Cardiac muscle cell (in vitro differentiated cells and primary cell): ENCODE results near the gene BRD4. TPM values are rescaled to one million over a fixed set of nuclear protein-coding genes. Genes with fewer than 3 reads are reported as not detected.
A peak's percentile ranks its signal among the peaks of the same experiment; 100 is the strongest.

Source experiments
- DNase-seq, 2 donors: peaks; one replicate each; pipeline versions ENCODE4 v3.0.0 to v3.0.0-alpha.2; 2010 to 2017; ENCODE audit warnings: low read depth in 1 of 2, low spot score in 1 of 2
- H3K27ac ChIP-seq: fragments of 200-600 bp; sonication (generic); 2 replicates; pipeline ENCODE4 v1.5.1; 2016
- H3K27me3 ChIP-seq: fragments of 200-600 bp; sonication (generic); 2 replicates; pipeline ENCODE4 v1.6.0; 2016; ENCODE audit warnings: control low read depth
- H3K36me3 ChIP-seq: fragments of 200-600 bp; sonication (generic); 2 replicates; pipeline ENCODE4 v1.5.1; 2016; ENCODE audit warnings: control low read depth
- H3K4me1 ChIP-seq: fragments of 200-600 bp; sonication (generic); 2 replicates; pipeline ENCODE4 v1.8.1; 2017; ENCODE audit warnings: low read depth, mild to moderate bottlenecking, mixed run types
- H3K4me3 ChIP-seq: fragments of 200-600 bp; sonication (generic); 2 replicates; pipeline ENCODE4 v1.5.1; 2016; ENCODE audit warnings: mild to moderate bottlenecking
- H3K9me3 ChIP-seq: fragments of 200-600 bp; sonication (generic); 2 replicates; pipeline ENCODE4 v1.5.1; 2017; ENCODE audit warnings: low read depth, mild to moderate bottlenecking, control low read depth
- polyA plus RNA-seq: library from polyadenylated mRNA; unstranded; fragments of >200 nt; fragmentation: Nextera tagmentation; extraction: Ambion mirVana; gene quantifications from 2 replicates; pipeline ENCODE4 v1.2.1, GENCODE V29; 2016
- total RNA-seq: library from RNA; depleted of rRNA; stranded (reverse); fragments of >200 nt; gene quantifications from 2 replicates; pipeline ENCODE4 v1.2.3, GENCODE V29; 2016
- TF ChIP-seq, protein P1 (sequence below): IDR thresholded peaks from 2 replicates; pipeline ENCODE4 v1.5.1; 2012; ENCODE audit warnings: low read depth, mild to moderate bottlenecking, low read length

BRD4 gene
- total and polyA plus RNA-seq, 2 experiments from 2014 or later: 42.5 to 86.1 TPM

DNA sequence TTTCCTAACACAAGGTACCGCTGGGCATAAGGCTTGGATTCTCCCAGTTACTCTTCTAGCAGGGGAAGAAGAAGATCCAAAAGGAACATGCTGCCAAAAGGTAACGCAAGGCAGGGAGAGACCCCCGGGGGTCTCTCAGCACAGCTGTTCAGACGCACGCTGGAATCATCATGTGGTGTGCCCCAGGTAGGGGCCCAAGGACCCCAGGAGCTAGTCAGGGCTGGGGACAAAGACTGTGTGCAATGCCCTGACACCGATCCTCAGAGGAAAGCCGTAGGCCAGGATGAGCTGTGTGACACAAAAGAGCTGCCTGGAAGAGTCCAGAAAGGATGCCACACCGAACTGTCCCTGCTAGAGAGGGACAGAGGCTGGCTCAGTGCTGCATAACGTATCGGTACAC is 77.8 kb downstream of the BRD4 start:
- Histone ChIP-seq H3K27ac (no peak overlapping the region), H3K27me3 (no peaks in the 10 kb centered on the region), H3K4me1 (no peaks in the 10 kb centered on the region), H3K4me3 (no peak overlapping the region), H3K36me3 (peaks cover 66% of the 10 kb centered on the region), H3K9me3 (no peaks in the 10 kb centered on the region)
- no peak for DNase-seq
- TF ChIP-seq, protein P1, sequence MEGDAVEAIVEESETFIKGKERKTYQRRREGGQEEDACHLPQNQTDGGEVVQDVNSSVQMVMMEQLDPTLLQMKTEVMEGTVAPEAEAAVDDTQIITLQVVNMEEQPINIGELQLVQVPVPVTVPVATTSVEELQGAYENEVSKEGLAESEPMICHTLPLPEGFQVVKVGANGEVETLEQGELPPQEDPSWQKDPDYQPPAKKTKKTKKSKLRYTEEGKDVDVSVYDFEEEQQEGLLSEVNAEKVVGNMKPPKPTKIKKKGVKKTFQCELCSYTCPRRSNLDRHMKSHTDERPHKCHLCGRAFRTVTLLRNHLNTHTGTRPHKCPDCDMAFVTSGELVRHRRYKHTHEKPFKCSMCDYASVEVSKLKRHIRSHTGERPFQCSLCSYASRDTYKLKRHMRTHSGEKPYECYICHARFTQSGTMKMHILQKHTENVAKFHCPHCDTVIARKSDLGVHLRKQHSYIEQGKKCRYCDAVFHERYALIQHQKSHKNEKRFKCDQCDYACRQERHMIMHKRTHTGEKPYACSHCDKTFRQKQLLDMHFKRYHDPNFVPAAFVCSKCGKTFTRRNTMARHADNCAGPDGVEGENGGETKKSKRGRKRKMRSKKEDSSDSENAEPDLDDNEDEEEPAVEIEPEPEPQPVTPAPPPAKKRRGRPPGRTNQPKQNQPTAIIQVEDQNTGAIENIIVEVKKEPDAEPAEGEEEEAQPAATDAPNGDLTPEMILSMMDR: no peak

DNA sequence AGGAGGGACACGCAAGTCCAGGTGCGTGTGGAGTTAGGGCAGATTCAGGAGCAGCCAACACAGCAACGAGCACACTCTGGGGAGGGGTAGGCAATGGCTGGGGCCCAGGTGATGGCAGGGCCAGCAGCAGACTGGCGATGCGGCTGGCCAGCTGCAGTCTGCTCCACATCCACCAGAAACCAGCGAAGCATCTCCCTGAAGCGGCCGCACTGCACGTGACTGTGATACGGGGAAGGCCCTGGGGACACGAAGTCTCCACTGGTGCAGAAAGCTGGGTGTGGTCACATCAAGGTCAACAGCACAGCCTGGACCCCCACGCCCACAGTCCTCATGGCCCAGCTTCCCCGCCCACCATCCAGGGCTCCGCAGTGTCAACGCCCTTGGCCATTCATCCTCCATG is 78.8 kb downstream of the BRD4 start:
- no peak for DNase-seq
- no peaks in the 10 kb centered on the region for H3K27me3 ChIP-seq
- H3K36me3 ChIP-seq: peaks cover 60% of the 10 kb centered on the region
- no peak overlapping the region for H3K27ac ChIP-seq
- H3K9me3 ChIP-seq: no peaks in the 10 kb centered on the region
- TF ChIP-seq, protein P1: no peak
- no peaks in the 10 kb centered on the region for H3K4me1 ChIP-seq
- no peak overlapping the region for H3K4me3 ChIP-seq

DNA sequence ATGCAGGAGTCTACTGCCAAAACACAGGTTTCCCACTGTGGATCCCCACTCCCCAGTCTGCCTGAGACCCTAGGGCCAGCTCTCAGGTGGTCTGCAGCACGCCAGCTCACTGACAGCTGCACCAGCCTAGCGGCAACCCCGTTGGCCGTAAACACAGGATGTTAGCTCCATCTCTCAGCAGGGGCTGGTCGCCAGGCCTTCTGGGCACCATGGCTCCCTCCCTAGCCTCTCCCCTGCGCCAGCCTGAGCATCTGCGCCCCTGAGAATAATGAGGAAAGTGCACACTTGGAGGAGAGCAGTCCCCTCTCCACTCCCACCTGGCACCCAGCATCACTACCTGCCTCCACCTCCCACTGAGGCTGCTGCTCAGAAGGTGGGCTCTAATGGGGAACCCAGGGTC is 79.3 kb downstream of the BRD4 start:
- DNase-seq: no peak
- no peaks in the 10 kb centered on the region for H3K27me3 ChIP-seq
- H3K4me1 ChIP-seq: no peaks in the 10 kb centered on the region
- TF ChIP-seq, protein P1: no peak
- no peak overlapping the region for H3K4me3 ChIP-seq
- H3K36me3 ChIP-seq: peaks cover 58% of the 10 kb centered on the region
- no peaks in the 10 kb centered on the region for H3K9me3 ChIP-seq
- H3K27ac ChIP-seq: no peak overlapping the region

DNA sequence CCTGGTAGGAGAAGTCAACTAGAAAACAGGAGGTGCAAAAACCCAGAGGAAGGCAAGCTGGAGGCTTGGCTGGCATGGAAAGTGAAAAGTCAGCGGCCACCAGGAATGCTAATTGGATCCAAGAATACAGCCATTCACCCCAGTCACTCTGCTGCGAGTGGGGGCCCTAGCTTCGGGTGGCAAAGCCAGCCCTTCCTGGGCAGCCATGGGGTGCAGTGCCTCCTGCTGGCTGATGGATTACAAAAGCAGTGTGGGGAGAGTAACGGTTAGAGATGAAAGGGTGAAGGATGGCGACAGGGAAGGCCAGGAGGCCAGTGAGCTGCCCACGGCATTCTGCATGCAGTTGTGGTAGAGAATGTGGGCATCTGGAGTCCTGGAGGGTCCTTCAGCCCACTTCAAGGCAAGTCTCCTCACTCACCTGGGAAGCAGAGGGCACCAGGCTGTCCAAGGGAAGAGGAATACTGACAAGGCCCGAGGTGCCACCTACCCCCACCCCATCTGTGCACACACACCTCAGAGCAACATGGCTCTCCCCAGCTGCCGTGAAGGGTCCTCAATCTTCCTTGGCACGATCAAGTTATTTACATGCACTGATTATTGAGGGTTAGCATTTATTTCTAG is 79.8 kb downstream of the BRD4 start:
- Histone ChIP-seq H3K9me3 (no peaks in the 10 kb centered on the region), H3K27ac (peak overlapping the region; percentile 84), H3K27me3 (no peaks in the 10 kb centered on the region), H3K4me3 (no peak overlapping the region), H3K4me1 (no peaks in the 10 kb centered on the region), H3K36me3 (peaks cover 58% of the 10 kb centered on the region)
- DNase-seq: peak in 1 of 2 donors; percentile 50
- TF ChIP-seq, protein P1: peak; percentile 60

DNA sequence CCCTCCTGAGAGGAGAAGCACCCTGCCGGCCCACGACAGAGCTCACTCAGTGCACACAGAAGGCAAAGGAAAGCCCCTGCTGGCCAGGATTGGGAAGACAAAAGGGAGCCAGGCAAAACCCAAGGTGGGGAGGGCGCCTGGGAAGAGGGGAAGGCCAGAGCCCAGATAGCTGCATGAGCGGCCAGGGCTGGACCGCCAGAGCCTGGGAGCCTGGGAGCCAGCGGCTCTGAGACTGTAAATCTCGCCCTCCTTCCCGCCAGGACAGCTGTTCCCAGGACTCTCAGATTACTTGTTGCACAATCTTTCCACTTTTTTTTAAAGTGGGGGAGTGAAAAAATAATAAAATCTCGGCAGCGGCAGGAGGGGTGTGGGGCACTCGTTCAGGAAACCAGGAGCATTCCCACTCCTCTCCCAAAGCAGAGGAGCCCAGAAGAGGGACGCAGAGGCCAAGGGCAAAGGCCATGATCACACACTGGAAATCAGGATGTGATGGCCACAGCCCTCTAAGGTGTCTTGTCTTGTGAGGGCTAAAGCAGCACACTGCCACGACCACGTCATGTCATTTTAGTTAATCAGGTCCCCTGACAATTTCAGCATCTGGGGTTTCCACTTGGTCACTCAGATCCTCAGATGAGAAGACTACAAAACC is 80.5 kb downstream of the BRD4 start:
- TF ChIP-seq, protein P1: peak; percentile 72
- H3K27ac ChIP-seq: peak overlapping the region; percentile 84
- peaks cover 61% of the 10 kb centered on the region for H3K36me3 ChIP-seq
- no peak overlapping the region for H3K4me3 ChIP-seq
- no peaks in the 10 kb centered on the region for H3K4me1 ChIP-seq
- peak; percentile 73 to 98 for DNase-seq
- no peaks in the 10 kb centered on the region for H3K9me3 ChIP-seq
- H3K27me3 ChIP-seq: no peaks in the 10 kb centered on the region
